ENCODE results near the gene CITED2. TPM values are rescaled to one million over a fixed set of nuclear protein-coding genes. Genes with fewer than 3 reads are reported as not detected.

CITED2 gene
- total RNA-seq, 4 donors from 2014 or later, result 53.4 to 260 (median 159) TPM

DNA sequence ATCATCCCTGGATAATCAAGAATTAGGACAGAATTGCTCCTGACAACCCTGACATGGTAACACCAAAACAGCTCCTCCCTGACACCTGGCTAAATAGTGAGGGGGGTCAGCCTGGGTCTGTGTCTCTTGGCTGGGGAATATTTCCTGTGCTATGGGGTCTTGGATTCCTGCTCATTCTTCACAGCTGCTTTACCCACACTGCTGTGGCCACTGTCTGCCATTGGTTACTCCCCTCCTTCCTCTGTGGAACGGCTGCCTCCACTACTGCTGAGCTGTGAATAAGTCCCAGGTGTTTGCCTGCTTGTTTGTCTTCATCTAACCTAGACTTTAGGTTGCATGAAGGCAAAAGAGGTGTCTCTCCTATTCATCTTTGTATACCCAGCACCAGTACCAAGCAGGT is 48.8 kb downstream of the CITED2 start:
- intact Hi-C loops (cut with DNase I; ENCODE audit: low total_unique reads), result no loop called here
- TF ChIP-seq POLR2A (IDR thresholded peaks at IDR 0.05), result no peak
- TF ChIP-seq, protein P1, sequence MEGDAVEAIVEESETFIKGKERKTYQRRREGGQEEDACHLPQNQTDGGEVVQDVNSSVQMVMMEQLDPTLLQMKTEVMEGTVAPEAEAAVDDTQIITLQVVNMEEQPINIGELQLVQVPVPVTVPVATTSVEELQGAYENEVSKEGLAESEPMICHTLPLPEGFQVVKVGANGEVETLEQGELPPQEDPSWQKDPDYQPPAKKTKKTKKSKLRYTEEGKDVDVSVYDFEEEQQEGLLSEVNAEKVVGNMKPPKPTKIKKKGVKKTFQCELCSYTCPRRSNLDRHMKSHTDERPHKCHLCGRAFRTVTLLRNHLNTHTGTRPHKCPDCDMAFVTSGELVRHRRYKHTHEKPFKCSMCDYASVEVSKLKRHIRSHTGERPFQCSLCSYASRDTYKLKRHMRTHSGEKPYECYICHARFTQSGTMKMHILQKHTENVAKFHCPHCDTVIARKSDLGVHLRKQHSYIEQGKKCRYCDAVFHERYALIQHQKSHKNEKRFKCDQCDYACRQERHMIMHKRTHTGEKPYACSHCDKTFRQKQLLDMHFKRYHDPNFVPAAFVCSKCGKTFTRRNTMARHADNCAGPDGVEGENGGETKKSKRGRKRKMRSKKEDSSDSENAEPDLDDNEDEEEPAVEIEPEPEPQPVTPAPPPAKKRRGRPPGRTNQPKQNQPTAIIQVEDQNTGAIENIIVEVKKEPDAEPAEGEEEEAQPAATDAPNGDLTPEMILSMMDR (IDR thresholded peaks at IDR 0.05), result no peak
- Histone ChIP-seq H3K9me3 (no peaks in the 10 kb centered on the region), H3K27me3 (no peaks in the 10 kb centered on the region), H3K4me1 (no peaks in the 10 kb centered on the region), H3K36me3 (no peaks in the 10 kb centered on the region), H3K4me3 (no peak overlapping the region), H3K27ac (no peak overlapping the region)
- no peak for DNase-seq

DNA sequence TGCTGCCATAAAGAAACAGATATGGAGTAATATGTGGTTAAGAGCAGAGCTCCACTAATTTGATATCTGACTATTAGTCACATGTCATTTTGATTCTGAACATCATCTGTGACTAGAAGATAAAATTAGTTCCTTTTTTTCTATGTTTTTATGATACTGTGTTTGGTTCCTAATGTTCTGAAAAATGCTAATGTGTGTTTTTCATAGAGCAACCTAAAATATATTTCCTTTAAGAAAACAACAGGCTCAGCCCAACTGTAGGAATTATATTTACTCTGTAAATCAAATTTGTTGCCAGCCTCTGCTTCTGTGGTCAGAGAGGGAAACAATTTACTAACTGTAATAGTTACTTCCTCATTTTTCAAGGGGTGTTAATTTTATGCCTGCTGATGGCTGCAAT is 49.3 kb downstream of the CITED2 start:
- no peaks in the 10 kb centered on the region for H3K9me3 ChIP-seq
- DNase-seq, result no peak
- intact Hi-C loops (cut with DNase I; ENCODE audit: low total_unique reads), result no loop called here
- H3K4me1 ChIP-seq, result no peaks in the 10 kb centered on the region
- no peaks in the 10 kb centered on the region for H3K27me3 ChIP-seq
- H3K4me3 ChIP-seq, result no peak overlapping the region
- H3K27ac ChIP-seq, result no peak overlapping the region
- no peaks in the 10 kb centered on the region for H3K36me3 ChIP-seq
- no peak for TF ChIP-seq POLR2A (IDR thresholded peaks at IDR 0.05)
- TF ChIP-seq, protein P1 (IDR thresholded peaks at IDR 0.05), result no peak

DNA sequence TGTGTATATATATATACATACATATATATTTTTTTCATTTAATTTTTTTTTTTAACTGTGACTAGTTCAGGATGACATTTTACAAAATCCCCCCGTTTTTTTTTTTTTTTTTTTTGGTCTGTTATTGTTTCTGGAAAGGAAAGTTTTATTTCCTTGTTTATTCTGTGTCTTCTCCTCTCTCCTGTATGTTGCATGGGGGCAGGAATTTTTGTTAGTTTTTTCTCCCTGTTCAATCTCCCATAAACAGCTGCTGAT is 50.2 kb downstream of the CITED2 start:
- Histone ChIP-seq H3K27ac (no peak overlapping the region), H3K4me3 (no peak overlapping the region)
- no peak for DNase-seq

DNA sequence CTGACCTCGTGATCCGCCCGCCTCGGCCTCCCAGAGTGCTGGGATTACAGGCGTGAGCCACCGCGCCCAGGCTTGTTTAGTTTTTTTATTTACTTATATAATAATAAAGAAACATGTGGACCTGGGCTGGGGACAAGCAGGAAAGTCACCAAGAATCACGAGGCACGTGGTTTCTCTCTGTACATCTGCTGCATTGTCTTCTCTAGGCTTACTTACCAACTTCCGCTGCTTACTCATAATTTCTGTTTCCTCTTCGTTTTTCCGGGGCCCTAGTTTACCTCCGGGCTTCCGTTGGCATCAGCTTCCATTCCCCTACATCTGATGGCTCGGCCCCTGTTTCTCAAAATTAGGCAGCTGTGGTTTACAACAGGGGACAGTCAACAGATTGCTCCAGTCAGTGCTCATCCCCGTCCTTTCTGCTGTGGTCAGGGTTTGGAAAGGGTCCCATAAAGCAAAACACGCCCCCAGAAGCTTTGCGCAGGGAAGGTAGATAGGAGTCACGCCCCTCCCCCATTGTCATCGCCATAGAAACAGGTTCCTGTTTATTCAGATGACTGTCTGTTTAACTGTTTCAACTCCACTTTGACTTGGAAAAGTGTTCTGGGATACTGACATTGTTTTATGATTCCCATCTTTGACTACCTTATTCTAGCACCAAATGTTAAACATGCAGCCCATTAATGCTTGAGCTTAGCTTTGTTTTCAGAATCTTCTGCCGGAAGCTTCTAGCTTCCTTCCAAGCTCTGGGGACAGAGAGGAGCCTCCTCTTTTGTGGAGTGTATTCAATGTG is 50.7 kb downstream of the CITED2 start:
- Histone ChIP-seq H3K36me3 (no peaks in the 10 kb centered on the region), H3K27ac (peak overlapping the region in 1 of 2 donors; percentile 27), H3K9me3 (no peaks in the 10 kb centered on the region), H3K4me1 (no peaks in the 10 kb centered on the region), H3K27me3 (no peaks in the 10 kb centered on the region), H3K4me3 (no peak overlapping the region)
- DNase-seq, result peak; percentile 52 to 67
- intact Hi-C loops (cut with DNase I; ENCODE audit: low total_unique reads), result no loop called here
- TF ChIP-seq POLR2A (IDR thresholded peaks at IDR 0.05), result no peak
- TF ChIP-seq, protein P1 (IDR thresholded peaks at IDR 0.05), result no peak

More for the DNA sequence above, 50.2 kb downstream of the CITED2 start:
- intact Hi-C loops (cut with DNase I; ENCODE audit: low total_unique reads), result no loop called here
- no peaks in the 10 kb centered on the region for H3K27me3 ChIP-seq
- no peaks in the 10 kb centered on the region for H3K9me3 ChIP-seq
- TF ChIP-seq POLR2A (IDR thresholded peaks at IDR 0.05), result no peak
- TF ChIP-seq, protein P1 (IDR thresholded peaks at IDR 0.05), result no peak
- no peaks in the 10 kb centered on the region for H3K36me3 ChIP-seq
- no peaks in the 10 kb centered on the region for H3K4me1 ChIP-seq

Other genes with a start within 250 kb of the CITED2 start
- gene HECA, start 239.6 kb downstream of the CITED2 start, total RNA-seq, result 10 to 100 TPM; 11.3 to 38.4 (median 25.7) TPM
- 1 to 10 TPM in 3 of 4 donors, under 1 TPM in 1; 0.26 to 2.5 (median 1.9) TPM for gene TXLNB, start 82.7 kb downstream of the CITED2 start, total RNA-seq

All from uterus (tissue), 4 donors.